BLaER1 treated with 17β-estradiol and CSF1 and Interleukin-3, amounts not matched to agents 10 nM and 100 nM (cell line): Measurements from ENCODE around the gene CALB2.

Source experiments
- H3K27ac ChIP-seq, 11 experiments: shearing (Covaris generic); formaldehyde crosslinking; 2 replicates each; pipeline ENCODE4 v1.8.1; 2022
- H3K27me3 ChIP-seq, 11 experiments: shearing (Covaris generic); formaldehyde crosslinking; 2 replicates each; pipeline ENCODE4 v1.8.1; 2022
- H3K36me3 ChIP-seq, 11 experiments: shearing (Covaris generic); formaldehyde crosslinking; 2 replicates each; pipeline ENCODE4 v1.8.1; 2022
- H3K4me1 ChIP-seq, 10 experiments: shearing (Covaris generic); formaldehyde crosslinking; 2 replicates each; pipeline ENCODE4 v1.8.1; 2022
- H3K4me2 ChIP-seq, 11 experiments: shearing (Covaris generic); formaldehyde crosslinking; 2 replicates each; pipeline ENCODE4 v1.8.1; 2022
- H3K4me3 ChIP-seq, 10 experiments: shearing (Covaris generic); formaldehyde crosslinking; 2 replicates each; pipeline ENCODE4 v1.8.1; 2022
- H3K9ac ChIP-seq, 11 experiments: shearing (Covaris generic); formaldehyde crosslinking; 2 replicates each; pipeline ENCODE4 v1.8.1; 2022
- H3K9me3 ChIP-seq, 11 experiments: shearing (Covaris generic); formaldehyde crosslinking; replicated peaks in 1 of 11; 2 replicates each; pipeline ENCODE4 v1.8.1; 2022
- H4K20me1 ChIP-seq, 11 experiments: shearing (Covaris generic); formaldehyde crosslinking; 2 replicates each; pipeline ENCODE4 v1.8.1; 2022
- Cebpa-rat ChIP-seq, 11 experiments: shearing (Covaris generic); IDR thresholded peaks; 2 replicates each; pipeline ENCODE4 v1.8.1; 2022

The CALB2 gene

DNA sequence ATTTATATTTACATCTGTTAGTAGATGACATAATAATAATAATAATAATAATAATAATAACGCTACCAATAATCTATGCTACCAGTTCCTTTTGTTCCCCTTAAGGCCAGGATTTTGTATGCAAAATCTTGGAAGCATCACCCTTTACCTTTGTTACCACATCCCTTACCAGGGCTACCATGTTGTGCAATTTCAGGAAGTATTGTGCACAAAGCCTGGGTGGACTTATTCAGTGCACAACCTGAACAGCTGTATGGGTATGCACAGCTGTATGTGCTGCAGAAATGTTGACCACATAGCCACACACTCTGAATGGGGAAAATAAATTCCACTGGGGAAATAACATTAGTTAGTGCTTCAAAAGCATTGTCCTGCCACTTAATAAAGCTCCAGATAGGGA lies 19.9 kb upstream of the CALB2 start:
- H3K36me3 ChIP-seq = no peaks in the 10 kb centered on the region
- H3K4me3 ChIP-seq = no peak overlapping the region
- H3K9me3 ChIP-seq = 0 out of 22 replicates have a peak, but pooled peaks cover 0 to 5% (median 0%) of the 10 kb centered on the region in 11 experiments
- no peak overlapping the region for H3K4me2 ChIP-seq
- no peak overlapping the region for H3K9ac ChIP-seq
- no peaks in the 10 kb centered on the region for H4K20me1 ChIP-seq
- no peak overlapping the region for H3K27ac ChIP-seq
- TF ChIP-seq Cebpa-rat (IDR thresholded peaks at IDR 0.05) = no peak
- no peaks in the 10 kb centered on the region for H3K27me3 ChIP-seq
- peaks cover 0 to 5% (median 2%) of the 10 kb centered on the region in 10 experiments; a peak in 6 of 20 replicates for H3K4me1 ChIP-seq

DNA sequence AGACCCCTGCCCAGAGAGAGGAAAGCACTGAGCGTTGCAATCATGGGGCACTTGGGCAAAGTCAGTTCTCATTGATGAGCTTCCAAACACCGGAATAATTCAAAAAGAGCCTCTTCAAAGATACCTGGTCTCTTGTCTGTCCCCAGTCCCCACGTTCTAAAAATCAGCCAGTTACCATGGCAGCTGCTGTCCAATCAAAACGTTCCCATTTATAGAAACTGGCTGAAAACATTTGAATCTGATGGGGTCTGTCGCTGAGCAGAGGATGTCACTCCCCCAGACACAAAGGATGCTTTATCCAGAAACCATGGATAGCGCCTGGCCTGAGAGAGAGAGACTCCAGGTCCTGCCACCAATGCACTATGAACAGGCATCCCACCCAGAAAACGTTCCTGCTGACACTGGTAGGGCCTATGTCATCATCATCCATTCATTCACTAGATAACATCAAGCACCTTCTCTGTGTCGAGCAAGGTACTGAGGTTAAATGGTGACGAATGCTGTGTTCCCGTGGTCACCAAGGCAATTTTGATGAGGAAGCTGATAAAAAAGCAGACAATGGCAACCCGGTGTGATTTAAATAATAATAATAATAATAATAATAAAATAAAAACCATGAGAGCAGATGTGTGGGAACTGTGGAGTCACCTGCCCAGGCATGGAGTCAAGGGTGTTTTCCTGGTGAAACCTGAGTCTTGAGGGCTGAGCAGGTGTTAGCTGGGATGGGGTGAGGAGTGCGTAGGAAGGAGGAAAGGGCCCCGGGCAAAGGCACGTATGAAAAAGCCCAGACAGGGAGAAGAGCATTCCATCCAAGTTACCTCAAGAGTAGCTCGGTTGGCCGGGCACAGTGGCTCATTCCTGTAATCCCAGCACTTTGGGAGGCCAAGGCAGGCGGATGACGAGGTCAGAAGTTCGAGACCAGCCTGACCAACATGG lies 19.0 kb upstream of the CALB2 start:
- H3K27ac ChIP-seq = no peak overlapping the region
- TF ChIP-seq Cebpa-rat (IDR thresholded peaks at IDR 0.05) = no peak
- H3K36me3 ChIP-seq = no peaks in the 10 kb centered on the region
- no peak overlapping the region for H3K9ac ChIP-seq
- H3K27me3 ChIP-seq = no peaks in the 10 kb centered on the region
- no peaks in the 10 kb centered on the region for H4K20me1 ChIP-seq
- H3K4me3 ChIP-seq = no peak overlapping the region
- H3K4me2 ChIP-seq = no peak overlapping the region
- peaks cover 0 to 5% (median 2%) of the 10 kb centered on the region in 10 experiments; a peak in 6 of 20 replicates for H3K4me1 ChIP-seq
- 0 out of 22 replicates have a peak, but pooled peaks cover 0 to 5% (median 0%) of the 10 kb centered on the region in 11 experiments for H3K9me3 ChIP-seq

DNA sequence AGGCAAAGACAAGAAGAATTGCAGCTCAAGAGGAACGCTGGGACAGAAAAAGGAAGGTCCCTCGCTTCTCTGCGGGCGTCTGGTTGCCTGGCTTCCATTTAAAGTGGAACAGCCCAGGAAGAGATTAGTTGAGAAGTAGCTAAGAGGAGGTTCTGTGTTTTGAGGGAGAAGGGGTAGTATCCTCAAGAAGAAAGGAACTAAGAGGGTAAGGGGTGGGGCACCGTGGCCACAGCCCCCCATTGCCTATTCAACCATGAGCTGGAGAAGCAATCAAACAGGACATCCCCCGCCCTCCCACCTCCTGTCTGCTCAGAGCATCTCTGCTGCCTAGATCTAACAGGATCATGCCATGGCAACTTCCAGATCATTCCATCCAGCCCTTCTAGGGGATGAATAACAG lies 18.1 kb upstream of the CALB2 start:
- Histone ChIP-seq H3K4me3 (no peak overlapping the region), H3K36me3 (no peaks in the 10 kb centered on the region), H3K9me3 (0 out of 22 replicates have a peak, but pooled peaks cover 0 to 3% (median 0%) of the 10 kb centered on the region in 11 experiments), H3K4me1 (peaks cover 0 to 5% (median 2%) of the 10 kb centered on the region in 10 experiments; a peak in 6 of 20 replicates), H3K27ac (no peak overlapping the region), H3K27me3 (no peaks in the 10 kb centered on the region), H4K20me1 (no peaks in the 10 kb centered on the region; a peak in 1 of 22 replicates), H3K4me2 (no peak overlapping the region), H3K9ac (no peak overlapping the region)
- no peak for TF ChIP-seq Cebpa-rat (IDR thresholded peaks at IDR 0.05)

DNA sequence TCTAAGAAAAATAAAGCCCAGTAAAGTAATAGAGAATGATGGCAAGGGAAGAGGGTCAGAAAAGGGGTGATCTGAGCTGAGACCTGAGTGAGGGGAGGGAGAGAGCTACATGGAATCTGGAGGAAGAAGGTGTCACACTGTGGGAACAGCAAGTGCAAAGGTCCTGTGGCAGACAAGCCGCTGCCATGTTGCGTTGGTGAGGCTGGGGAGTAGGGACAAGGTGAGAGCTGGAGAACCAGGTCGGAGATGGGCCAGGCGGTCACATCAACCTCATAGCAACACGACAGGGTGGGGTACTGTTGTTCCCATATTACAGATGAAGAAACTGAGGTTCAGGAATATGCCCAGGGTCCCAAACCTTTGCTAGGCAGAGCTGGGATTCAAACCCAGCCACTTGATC lies 16.6 kb upstream of the CALB2 start:
- no peak overlapping the region for H3K4me2 ChIP-seq
- no peak overlapping the region for H3K9ac ChIP-seq
- no peaks in the 10 kb centered on the region for H3K9me3 ChIP-seq
- H3K27me3 ChIP-seq = no peaks in the 10 kb centered on the region
- H3K4me1 ChIP-seq = peaks cover 0 to 5% (median 2%) of the 10 kb centered on the region in 10 experiments; a peak in 6 of 20 replicates
- no peak overlapping the region for H3K27ac ChIP-seq
- no peaks in the 10 kb centered on the region; a peak in 1 of 22 replicates for H4K20me1 ChIP-seq
- H3K36me3 ChIP-seq = no peaks in the 10 kb centered on the region
- TF ChIP-seq Cebpa-rat (IDR thresholded peaks at IDR 0.05) = no peak
- H3K4me3 ChIP-seq = no peak overlapping the region

DNA sequence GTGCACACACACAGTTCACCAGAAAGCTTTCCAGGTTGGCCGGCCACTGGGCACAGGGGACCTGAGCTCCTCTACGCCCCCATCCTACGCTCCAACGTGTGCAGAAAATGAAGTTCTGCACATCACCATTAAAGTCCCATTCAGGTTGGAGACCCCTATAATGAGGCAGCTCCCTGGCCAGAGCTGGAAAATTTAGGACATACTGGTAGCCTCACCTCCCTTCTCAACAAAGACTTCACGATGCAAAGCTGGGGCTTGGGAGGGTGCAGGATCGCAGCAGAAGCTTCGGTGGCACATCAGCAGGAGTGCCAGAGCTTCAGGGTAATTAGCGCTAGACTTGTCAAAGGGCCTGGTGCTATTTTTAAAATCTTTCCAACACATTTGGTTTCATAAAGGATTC lies 15.4 kb upstream of the CALB2 start:
- no peak overlapping the region for H3K4me3 ChIP-seq
- no peak overlapping the region for H3K4me2 ChIP-seq

DNA sequence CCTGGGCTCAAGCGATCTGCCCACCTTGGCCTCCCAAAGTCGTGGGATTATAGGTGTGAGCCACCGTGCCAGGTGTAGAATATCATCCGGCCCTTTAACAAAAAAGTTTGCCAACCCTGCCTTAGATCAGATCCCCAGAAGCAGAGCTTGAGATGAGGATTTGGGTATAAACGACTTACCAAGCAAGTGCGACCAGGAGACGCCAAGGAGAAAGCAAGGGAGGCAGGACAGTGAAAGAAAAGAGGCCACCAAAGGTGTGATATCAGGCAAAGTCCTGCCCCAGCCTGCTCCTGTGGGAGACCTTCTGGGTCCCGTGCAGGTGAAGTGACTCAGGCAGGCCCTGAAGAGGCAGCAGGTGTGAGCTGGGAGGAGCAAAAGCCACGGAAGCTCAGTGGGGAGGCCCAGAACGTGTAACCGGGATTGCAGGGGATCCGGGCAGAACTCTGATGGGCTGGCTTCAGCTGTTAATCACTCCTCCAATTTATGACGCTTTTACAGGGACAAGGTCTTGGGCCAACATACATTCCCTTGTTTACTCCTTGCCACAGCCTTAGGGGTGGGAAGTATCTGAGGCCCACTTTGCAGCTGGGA lies 14.1 kb upstream of the CALB2 start:
- Histone ChIP-seq H3K27ac (no peak overlapping the region), H4K20me1 (no peaks in the 10 kb centered on the region; a peak in 1 of 22 replicates), H3K9ac (no peak overlapping the region), H3K4me3 (no peak overlapping the region), H3K4me2 (no peak overlapping the region), H3K4me1 (no peaks in the 10 kb centered on the region), H3K9me3 (no peaks in the 10 kb centered on the region), H3K27me3 (no peaks in the 10 kb centered on the region), H3K36me3 (no peaks in the 10 kb centered on the region)
- TF ChIP-seq Cebpa-rat (IDR thresholded peaks at IDR 0.05) = no peak

More for the DNA sequence above, 15.4 kb upstream of the CALB2 start:
- Histone ChIP-seq H3K9me3 (no peaks in the 10 kb centered on the region), H3K27ac (no peak overlapping the region), H3K9ac (no peak overlapping the region), H3K4me1 (peaks cover 0 to 3% (median under 1%) of the 10 kb centered on the region in 10 experiments; a peak in 6 of 20 replicates), H3K36me3 (no peaks in the 10 kb centered on the region), H3K27me3 (no peaks in the 10 kb centered on the region), H4K20me1 (no peaks in the 10 kb centered on the region; a peak in 1 of 22 replicates)
- no peak for TF ChIP-seq Cebpa-rat (IDR thresholded peaks at IDR 0.05)

DNA sequence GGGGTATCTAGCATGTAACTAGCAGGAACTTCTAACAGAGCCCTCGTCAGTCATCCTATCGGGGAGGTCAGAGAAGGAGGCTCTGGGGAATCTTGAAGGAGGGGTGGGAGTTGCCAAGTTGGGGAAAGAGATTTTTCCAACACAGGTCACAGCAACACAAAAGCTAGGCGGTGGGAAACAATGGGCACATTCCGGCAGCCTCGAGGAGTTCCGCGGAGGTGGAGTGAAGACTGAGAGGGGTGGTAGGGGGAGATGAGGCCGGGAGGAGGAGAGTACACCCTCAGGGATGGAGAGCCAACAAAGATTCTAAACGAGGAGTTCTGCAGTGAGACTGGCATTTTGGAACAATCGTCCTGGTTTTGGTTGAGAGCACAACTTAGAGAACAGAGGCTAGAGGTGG lies 13.5 kb upstream of the CALB2 start:
- Histone ChIP-seq H3K27ac (no peak overlapping the region), H4K20me1 (no peaks in the 10 kb centered on the region; a peak in 1 of 22 replicates), H3K4me1 (no peaks in the 10 kb centered on the region), H3K4me2 (no peak overlapping the region), H3K27me3 (no peaks in the 10 kb centered on the region), H3K4me3 (no peak overlapping the region), H3K36me3 (no peaks in the 10 kb centered on the region), H3K9ac (no peak overlapping the region), H3K9me3 (no peaks in the 10 kb centered on the region)
- TF ChIP-seq Cebpa-rat (IDR thresholded peaks at IDR 0.05) = no peak

DNA sequence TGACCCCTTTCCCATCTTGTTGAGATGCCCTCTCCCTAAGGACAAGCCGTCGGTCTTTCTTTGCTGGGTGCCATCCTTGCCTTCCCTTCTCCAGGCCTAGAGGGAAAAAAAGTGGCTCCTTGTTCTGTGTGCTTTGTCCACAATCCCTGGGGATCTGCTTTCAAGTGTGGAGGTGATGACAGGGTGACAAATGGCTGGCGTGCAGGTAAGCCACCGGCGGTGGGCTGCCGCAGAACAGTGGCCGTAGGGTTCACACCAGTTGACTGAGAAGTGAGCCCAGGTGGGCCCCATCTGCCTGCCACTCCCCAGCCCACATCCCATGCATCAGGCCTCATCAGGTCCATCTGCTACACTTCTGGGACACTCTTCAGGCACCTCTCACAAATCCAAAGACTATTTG lies 11.4 kb upstream of the CALB2 start:
- no peak for TF ChIP-seq Cebpa-rat (IDR thresholded peaks at IDR 0.05)
- Histone ChIP-seq H3K9ac (no peak overlapping the region), H3K4me2 (no peak overlapping the region), H3K27me3 (no peaks in the 10 kb centered on the region), H3K36me3 (no peaks in the 10 kb centered on the region), H3K4me1 (no peaks in the 10 kb centered on the region), H4K20me1 (no peaks in the 10 kb centered on the region; a peak in 1 of 22 replicates), H3K9me3 (no peaks in the 10 kb centered on the region), H3K27ac (no peak overlapping the region), H3K4me3 (no peak overlapping the region)

DNA sequence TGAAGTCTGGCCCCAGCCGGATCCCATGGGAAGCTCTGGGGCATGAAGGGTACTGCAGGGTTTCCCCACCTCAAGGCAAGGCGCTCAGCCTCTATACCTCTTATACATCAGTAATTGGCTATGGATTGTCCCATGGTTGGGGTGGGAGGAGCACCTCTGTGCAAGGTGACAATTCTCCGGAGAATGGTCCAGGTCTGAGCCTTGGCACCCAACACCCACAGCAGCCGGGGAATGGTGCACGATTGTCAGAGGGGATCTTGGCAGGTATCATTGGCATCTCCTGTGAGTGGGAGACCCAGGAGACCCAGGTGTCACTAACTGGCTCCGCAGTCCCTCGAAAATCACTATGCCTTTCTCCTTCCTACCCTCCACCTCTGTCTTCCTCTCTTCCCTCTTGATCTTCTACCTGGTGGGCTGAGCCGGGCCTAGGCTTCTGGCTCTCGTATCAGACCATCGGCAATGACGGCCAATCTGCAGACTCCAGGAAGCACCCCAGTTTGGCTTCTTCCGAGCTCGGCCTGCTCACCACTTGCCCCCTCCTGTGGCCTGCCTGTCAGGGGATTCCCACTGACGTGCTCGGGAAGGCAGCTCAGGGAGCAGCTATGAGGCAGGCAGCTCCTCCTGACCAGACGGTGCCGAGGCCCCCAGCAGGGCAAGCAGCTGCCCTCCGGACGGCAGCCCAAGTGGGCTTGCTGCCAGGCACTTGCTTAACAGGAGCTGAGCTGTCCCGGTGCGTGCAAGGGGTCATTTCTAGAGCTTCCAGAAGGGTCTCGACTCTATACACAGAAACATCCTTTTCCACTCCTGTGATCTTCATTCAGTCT lies 10.0 kb upstream of the CALB2 start:
- Histone ChIP-seq H3K9me3 (no peaks in the 10 kb centered on the region), H3K4me2 (no peak overlapping the region), H3K27me3 (no peaks in the 10 kb centered on the region), H3K4me3 (no peak overlapping the region), H3K27ac (no peak overlapping the region), H4K20me1 (no peaks in the 10 kb centered on the region; a peak in 1 of 22 replicates), H3K36me3 (no peaks in the 10 kb centered on the region), H3K4me1 (no peaks in the 10 kb centered on the region), H3K9ac (no peak overlapping the region)
- no peak for TF ChIP-seq Cebpa-rat (IDR thresholded peaks at IDR 0.05)
